Erythroblast (primary cell): ENCODE data around the gene GPR32.
"Not testable (repeated sequence)": the region's sequence is repeated elsewhere in the genome, so short reads cannot be mapped to it uniquely, and the experiment has no call there.

Experiments
- DNase-seq, 2 experiments: peaks; one replicate each; lab custom pipeline; 2025; lab: John Stamatoyannopoulos, UW
- GATA1 ChIP-seq: IDR thresholded peaks from 2 replicates; pipeline ENCODE4 v1.6.1; 2011; ENCODE audit warnings: low read depth, mild to moderate bottlenecking, control low read depth, low read length, moderate library complexity
- POLR2A ChIP-seq: IDR thresholded peaks from 2 replicates; pipeline ENCODE4 v1.6.1; 2011; ENCODE audit warnings: mild to moderate bottlenecking, low read length

The GPR32 gene

DNA sequence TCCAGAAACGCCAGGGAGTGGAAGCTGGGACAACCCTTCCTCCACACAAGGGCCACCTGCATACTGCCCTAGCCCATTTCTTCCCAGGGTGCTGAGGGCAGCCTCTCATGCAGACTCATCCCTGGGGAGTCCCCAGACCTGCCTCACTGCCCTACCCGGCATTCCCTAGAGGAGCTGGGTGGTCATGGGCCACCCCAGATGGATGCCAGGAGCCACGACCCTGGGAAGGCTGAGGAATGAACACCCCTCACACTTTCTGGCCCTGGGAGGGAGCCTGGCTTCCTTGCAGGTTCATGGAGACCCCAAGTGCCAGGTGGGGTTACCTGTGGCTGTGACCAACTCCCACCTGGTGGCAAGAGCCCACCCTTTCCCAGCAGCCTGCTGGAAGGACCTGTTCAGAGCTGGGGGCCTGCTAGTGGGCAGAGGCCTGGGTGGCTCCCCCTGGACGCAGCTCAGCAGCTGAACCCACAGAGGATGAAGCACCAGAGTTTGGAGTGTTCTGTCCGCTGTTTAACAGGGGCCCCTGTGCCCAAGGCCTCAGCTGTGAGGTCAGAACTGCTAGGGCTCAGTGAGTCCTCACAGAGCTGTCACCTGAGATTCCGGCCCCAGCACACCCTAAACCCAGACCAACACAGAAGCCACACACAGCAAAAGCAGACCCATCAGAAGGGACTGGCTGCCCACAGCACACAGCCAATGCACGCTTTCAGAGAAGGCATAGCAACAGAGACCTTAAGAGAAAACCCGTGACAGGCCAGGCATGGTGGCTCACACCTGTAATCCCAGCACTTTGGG lies 26.6 kb downstream of the GPR32 start:
- no peak for DNase-seq
- no peak for TF ChIP-seq GATA1
- TF ChIP-seq POLR2A: peak; percentile 18

DNA sequence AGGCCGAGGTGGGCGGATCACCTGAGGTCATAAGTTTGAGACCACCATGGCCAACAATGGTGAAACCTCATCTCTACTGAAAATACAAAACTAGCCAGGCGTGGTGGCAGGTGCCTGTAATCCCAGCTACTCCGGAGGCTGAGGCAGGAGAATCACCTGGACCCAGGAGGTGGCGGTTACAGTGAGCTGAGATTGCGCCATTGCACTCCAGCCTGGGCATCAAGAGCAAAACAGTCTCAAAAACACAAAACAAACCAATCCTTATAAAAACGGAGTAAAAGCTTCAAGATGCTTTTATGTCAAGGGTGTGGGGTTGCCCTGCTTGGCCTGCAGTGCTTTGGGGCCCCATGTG lies 27.1 kb downstream of the GPR32 start:
- no peak for DNase-seq
- TF ChIP-seq POLR2A (no peak), GATA1 (no peak)

DNA sequence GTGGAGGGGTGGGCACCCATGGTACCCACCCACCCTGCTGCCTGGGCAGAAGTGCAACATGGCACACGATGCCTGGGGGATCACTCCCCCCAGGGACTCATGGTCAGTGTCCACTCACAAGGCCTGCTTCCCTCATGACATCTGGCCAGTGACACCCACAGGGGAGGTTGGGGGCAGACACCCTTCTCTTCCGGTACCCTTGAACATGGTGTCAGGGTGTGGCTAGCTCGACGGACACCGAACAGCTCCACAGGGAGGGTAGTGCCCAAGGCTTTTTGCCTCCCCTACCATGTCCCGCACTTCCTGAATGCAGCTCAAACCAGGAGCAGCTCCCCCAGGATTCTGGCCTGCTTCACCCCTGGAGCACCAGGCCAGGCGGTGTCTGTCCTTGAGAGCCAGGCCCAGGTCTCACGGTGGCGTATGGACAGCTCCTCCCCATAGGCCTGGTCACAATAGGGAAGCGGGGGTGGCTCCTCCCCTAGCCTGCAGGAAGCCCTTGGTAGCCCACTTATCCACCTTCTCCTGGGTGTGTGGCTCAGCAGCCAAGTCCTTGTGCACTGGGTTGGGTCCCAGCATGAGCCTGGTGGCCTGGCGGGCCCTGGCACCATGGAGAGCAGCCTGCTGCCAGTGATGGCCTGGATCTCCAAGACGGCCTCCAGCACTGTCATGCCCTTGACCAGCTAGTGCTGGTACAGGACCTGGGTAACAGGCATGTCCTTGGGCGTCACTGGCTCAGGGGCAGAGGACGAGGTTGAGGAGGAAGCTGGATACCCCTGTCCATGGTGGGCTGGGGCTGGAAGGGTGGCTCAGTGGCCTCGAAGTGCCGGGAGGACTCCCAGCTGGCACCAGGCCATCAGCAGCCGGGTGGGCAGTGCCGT lies 27.8 kb downstream of the GPR32 start:
- no peak for TF ChIP-seq GATA1
- TF ChIP-seq POLR2A: no peak
- DNase-seq: no peak

DNA sequence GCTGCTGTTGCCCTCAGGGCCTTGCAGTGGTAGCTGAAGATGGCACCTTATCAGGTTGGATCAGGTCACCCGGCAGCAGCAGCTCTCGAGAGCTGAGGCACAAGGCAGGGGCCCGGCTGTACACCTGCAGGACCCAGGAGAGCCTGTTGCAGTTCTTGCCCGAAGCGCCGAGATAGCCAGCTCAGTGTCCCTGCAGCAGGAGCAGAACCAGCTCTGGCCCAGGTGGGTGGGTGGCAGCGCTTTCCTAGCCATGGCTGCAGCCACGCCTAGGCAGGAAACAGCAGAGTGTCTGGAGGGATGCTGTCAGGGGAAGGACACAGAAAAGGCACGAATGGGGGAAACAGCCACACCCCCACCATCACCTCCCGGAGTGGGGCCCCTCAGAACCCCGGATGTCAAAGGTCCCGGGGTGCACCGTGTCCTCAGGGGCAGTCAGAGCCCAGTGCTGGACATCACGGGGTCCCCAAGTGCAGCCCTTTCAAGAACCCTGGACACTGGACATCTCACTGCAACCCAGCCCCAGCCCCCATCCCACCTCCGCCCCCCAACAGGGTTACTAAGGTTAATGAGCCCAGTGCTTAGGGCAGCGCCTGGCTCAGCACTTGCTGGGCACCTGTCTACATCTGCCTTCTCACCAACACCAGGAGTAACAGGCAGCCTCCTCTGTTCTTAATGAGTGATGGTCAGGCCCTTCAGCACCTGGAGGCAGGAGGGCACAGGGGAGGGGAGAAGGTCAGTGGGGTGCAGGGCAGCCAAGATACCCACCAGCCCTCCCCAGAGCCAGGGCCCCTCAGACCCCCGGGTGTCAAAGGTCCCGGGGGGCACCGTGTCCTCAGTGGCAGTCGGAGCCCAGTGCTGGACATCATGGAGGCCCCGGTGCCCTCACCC lies 28.6 kb downstream of the GPR32 start:
- no peak for TF ChIP-seq POLR2A
- TF ChIP-seq GATA1: no peak
- no peak for DNase-seq

DNA sequence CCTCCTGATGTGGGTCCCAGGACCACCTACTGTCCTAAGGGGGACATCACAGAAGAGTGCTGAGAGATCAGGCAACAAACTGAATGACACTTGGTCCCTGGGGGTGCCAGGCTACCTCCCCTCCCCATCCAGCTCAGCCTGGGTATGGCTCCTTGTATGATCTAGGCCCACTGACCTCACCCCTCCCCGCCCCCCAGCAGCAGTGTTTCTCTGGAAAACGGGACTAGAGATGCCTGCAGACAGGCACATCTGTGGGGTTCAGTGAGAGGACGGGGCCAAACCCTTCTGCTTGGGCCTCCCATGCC lies 29.2 kb downstream of the GPR32 start:
- DNase-seq: no peak
- TF ChIP-seq POLR2A (no peak), GATA1 (no peak)

DNA sequence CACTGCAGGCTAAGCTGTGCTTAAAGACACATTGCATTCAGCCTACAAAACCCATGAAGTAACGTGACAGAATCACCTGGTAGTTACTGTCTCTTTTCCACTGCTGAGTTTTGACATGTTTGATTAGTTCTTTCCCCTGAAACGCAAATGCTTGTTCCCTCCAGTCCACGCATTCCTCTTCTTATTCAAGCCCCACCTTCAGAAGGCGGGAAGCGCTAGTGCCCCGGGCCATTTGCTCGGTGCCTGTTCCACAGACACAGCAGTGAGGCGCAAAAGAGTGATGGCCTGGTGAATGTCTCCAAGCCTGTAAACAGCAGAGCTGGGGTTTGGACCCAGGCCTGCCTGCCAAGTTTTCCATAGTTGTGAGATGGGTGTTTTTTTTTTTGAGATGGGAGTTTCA lies 30.8 kb downstream of the GPR32 start:
- TF ChIP-seq POLR2A: no peak
- TF ChIP-seq GATA1: no peak

DNA sequence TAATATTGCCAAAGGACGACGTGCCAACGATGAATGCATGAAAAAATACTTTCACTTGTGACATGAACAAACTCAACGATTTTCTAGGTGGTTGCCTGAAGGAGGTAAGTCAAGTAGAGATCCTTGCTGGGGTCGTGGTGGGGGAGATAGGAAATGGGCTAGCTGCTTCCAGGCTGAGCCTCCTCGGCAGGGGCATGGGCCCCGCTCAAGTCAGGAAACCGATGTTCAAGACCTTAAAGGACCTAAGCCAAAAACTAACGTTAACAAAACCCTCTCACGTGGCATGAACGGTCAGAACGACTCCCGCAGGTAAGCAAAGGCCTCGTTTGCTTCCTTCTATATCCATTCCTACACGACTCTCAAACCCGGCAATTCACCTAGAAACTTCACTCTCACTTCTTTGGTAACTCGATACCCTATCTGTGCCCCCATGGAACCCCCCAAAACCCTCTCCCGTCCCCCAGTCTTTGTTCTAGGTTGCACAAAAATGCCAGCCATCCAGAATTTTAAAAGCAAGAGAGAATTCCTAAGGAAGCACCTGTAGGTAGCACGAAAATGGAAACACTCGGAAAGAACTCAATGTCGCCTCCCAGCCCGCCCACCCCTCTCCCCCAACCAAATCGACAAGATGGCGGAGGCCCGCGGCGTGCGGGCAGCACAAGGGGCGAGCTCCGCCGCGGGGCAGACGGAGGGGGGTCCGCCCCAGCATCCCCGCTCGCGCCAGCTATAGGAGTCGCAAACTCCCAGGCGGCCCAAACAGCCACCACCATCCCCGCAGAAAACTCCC lies 33.6 kb downstream of the GPR32 start:
- TF ChIP-seq POLR2A (no peak), GATA1 (no peak)
- peak; percentile 77 to 83 for DNase-seq

More for the DNA sequence above, 30.8 kb downstream of the GPR32 start:
- DNase-seq: no peak

DNA sequence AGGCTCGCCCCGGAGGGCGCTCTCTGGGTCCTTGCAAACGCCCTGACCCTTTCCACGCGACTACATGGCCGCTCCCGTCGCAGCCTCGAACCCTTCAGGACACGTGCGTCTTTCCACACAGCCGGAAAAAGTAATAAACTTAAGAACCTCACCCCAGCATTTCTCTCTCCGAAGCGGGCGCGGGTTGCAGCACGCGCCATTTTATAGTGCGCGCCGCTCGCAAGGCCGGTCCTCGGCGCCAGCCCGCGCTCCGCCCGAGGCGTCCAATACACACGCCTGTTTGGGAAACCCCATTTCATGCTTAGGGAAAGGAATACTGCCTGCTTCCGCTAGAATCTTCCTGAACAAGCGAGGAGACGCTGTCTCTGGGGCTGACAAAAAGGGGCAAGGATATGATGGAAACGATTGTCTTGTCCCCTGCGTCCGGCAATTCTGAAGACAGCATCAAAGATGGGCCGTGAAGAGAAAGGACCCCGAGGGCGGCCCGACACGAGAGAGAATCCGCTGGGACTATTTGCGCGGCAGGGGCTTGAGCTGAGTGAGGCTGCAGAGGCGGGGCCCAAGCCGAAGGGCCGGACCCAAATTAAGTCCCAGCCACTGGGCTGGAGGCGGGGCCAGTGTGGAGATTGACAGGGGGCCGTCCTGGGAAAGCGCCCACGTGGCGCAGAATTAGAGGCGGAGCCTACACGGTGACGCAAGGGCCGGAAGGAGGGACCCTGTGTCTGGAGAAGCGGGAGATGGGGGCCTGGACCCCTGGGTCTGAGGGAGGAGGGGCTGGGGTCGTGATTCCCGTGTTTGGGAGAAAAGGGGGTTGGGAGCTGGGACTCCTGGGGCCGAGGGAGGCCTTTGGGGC lies 34.4 kb downstream of the GPR32 start:
- peak; percentile 99 for DNase-seq
- TF ChIP-seq POLR2A: peak; percentile 99
- TF ChIP-seq GATA1: no peak

DNA sequence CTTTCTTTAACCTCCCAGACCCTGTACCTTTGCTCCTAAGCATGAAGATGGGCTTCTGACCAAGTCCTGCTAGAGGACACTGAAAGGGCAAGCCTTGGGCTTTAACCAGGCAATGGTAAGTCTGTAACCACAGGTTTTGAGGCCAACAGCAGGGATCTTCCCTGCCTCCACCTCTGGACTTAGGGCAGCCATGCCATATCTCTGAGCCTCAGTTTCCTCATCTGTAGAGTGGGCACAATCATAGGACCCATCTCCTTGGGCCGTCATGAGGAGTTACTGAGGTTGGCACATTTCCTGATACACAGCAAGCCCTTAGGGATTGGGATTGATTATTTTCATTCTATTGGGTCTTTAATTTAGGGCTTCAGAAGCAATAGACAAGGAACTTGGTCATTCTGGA lies 38.6 kb downstream of the GPR32 start:
- TF ChIP-seq POLR2A (no peak), GATA1 (no peak)
- no peak for DNase-seq

DNA sequence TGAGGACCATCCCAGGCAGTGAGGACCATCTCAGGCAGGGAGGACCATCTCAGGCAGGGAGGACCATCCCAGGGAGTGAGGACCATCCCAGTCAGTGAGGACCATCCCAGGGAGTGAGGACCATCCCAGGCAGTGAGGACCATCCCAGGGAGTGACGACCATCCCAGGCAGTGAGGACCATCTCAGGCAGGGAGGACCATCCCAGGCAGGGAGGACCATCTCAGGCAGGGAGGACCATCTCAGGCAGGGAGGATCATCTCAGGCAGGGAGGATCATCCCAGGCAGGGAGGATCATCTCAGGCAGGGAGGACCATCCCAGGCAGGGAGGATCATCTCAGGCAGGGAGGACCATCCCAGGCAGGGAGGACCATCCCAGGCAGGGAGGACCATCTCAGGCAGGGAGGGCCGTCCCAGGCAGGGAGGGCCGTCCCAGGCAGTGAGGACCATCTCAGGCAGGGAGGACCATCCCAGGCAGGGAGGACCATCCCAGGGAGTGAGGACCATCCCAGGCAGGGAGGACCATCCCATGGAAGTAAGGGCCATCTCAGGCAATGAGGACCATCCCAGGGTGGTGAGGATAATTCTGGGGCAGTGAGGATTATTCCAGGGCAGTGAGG lies 41.5 kb downstream of the GPR32 start:
- DNase-seq: not testable (repeated sequence)

DNA sequence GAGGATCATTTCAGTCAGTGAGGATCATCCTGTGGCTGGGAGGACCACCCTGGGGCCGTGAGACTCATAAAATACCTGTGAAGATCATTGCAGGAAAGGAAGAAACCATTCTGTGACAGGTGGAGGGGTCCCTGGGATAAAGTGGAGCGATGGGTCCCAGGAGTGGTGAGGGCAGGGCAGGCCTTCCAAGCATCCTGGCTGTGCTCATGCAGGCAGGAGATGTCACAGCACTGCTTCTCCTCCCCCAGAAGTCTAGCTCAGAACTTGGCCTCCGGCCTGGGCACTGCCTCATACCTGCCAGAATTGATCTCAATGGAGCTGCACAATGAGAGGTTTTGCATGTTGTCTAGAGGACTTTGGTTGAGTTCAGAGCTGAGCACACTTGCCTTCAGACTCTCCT lies 42.2 kb downstream of the GPR32 start:
- TF ChIP-seq GATA1 (no peak), POLR2A (no peak)
- DNase-seq: no peak

DNA sequence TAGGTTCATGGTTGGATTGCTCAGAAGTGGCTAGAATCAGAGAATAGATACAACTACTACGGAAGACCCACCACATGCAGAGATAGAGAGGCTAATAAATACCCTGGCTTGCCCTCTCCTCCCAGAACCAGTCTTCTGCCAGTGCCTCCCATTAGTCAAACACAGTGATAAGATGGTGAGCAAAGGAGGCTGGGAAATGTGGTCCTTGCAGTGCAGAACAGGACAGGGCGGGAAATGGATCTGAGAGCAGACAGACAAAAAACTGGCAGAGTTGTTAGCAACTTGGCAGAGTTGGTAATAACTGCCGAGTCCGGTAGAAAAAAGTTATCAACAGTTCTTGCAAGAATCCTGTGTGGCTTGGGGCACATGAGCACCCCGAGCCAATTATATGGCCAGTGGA lies 44.6 kb downstream of the GPR32 start:
- no peak for DNase-seq
- TF ChIP-seq GATA1 (no peak), POLR2A (no peak)
